ENCODE measurements around the gene ARL17A. TPM values are rescaled to one million over a fixed set of nuclear protein-coding genes. Genes with fewer than 3 reads are reported as not detected.
A peak's percentile ranks its signal among the peaks of the same experiment; 100 is the strongest.
"Not testable (repeated sequence)": the region's sequence is repeated elsewhere in the genome, so short reads cannot be mapped to it uniquely, and the experiment has no call there.

The ARL17A gene
- total RNA-seq = 11.0 TPM

GRCh38 chr17:46579083-46580075, at the start of gene ARL17A:
Gene ARL17A, minus strand, starts transcription at chr17:46579691. Its CDS starts 3,369 bp downstream, at chr17:46576322.
- peak; percentile 81 for DNase-seq (ENCODE audit: low spot score)
- ATAC-seq = peak; percentile 99
- intact Hi-C loops (cut with DNase I) = not testable (repeated sequence)

DNA sequence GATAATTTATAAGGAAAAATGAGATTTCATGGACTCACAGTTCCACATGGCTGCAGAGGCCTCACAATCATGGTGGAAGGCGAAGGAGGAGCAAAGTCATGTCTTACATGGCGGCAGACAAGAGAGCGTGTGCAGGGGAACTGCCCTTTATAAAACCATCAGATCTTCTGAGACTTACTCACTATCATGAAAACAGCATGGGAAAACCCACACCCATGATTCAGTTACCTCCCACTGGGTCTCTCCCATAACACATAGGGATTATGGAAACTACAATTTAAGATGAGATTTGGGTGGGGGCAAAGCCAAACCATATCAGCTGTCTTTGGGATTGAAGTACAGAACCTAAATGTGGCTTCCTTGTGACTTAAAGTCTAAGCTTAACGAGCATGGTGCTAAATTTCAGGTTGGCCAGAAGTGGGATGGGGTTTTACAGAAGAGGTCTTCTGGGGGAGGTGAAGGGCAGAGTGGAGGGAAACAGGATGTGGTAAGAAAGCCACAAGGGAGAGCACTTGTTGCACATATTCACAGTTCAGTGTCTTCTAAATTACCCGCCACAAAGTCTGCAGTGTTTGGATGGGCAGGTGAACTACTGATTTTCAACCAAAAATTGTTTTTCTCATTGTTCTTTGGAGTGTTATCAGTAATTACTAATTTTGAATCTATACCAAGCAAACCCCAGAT, 49.4 kb upstream of the ARL17A start:
- ATAC-seq; intact Hi-C loops (cut with DNase I); DNase-seq (ENCODE audit: low spot score): not testable (repeated sequence)

DNA sequence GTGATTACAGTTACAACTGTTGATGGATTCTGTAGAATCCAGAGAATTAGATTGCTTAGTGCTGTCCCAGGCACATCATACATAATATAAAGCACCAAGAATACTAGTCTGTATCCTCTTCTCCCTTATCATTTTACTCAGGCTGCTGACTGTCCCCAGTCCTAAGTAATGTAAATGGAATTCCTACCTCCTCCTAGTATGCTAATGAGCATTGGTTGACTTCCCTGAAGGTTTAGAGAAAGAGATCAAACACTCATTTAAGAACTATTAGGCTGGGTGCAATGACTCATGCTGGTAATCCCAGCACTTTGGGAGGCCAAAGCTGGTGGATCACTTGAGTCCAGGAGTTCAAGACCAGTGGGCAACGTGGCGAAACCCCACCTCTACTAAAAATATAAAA, 48.0 kb upstream of the ARL17A start:
- ATAC-seq; intact Hi-C loops (cut with DNase I); DNase-seq (ENCODE audit: low spot score): not testable (repeated sequence)

DNA sequence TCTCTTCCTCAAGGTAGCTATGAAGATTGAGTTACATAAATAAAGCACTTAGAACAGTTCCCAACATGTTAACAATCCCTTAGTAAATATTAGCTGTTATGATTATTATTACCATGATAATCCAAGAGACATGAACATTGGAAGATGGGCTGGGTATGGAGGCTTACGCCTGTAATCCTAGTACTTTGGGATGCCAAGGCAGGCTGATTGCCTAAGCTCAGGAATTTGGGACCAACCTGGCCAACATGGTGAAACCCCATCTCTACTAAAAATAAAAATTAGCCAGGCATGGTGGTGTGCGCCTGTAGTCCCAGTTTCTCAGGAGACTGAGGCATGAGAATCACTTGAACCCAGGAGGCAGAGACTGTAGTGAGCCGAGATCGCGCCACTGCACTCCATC, 45.2 kb upstream of the ARL17A start:
- DNase-seq (ENCODE audit: low spot score); intact Hi-C loops (cut with DNase I); ATAC-seq: not testable (repeated sequence)

GRCh38 chr17:46623790-46624189, 44.3 kb upstream of the ARL17A start:
- ATAC-seq; DNase-seq (ENCODE audit: low spot score); intact Hi-C loops (cut with DNase I): not testable (repeated sequence)

- ATAC-seq; intact Hi-C loops (cut with DNase I); DNase-seq (ENCODE audit: low spot score): not testable (repeated sequence)
These were observed 39.5 kb upstream of the ARL17A start for GRCh38 chr17:46618975-46619374.

- ATAC-seq; DNase-seq (ENCODE audit: low spot score); intact Hi-C loops (cut with DNase I): not testable (repeated sequence)
These were observed 37.6 kb upstream of the ARL17A start for GRCh38 chr17:46617121-46617520.

GRCh38 chr17:46613876-46614275, 34.4 kb upstream of the ARL17A start:
- ATAC-seq; DNase-seq (ENCODE audit: low spot score); intact Hi-C loops (cut with DNase I): not testable (repeated sequence)

DNA sequence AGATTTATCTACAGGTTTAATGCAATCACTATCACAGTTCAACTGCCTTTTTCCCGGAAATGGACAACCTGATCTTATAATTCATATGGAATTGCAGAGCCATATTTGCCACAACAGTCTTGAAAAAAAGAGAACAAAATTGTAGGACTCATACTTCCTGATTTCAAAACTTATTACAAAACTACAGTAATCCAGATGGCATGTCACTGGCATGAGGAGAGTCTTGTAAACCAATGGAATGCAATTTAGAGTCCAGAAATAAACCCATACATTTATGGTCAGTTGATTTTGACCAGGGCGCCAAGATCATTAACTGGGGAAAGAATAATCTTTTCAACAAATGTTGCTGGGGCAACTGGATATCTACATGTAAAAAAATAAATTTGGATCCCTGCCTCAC, 31.8 kb upstream of the ARL17A start:
- DNase-seq (ENCODE audit: low spot score); ATAC-seq; intact Hi-C loops (cut with DNase I): not testable (repeated sequence)

DNA sequence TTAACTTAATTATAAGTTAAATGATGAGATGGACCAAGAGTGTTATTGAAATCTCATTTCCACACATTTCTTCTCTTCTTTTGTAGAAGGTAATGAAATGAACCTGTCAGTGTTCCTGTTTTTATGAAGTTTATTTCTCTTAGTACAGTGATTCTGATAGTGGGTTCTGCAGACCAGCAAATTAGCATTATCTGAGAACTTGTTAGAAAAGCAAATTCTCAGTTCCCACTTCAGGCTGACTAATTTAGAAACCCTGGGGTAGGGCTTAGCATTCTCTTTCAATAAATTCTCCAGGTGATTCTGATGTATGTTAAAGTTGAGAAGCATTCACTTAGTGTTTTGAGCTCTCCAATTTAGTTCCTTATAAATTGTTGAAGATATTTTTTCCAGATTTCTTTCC, 23.6 kb upstream of the ARL17A start:
- intact Hi-C loops (cut with DNase I); DNase-seq (ENCODE audit: low spot score); ATAC-seq: not testable (repeated sequence)

GRCh38 chr17:46600767-46601166, 21.3 kb upstream of the ARL17A start:
- intact Hi-C loops (cut with DNase I); DNase-seq (ENCODE audit: low spot score); ATAC-seq: not testable (repeated sequence)

GRCh38 chr17:46598344-46598931, 18.9 kb upstream of the ARL17A start:
- intact Hi-C loops (cut with DNase I); DNase-seq (ENCODE audit: low spot score); ATAC-seq: not testable (repeated sequence)

- intact Hi-C loops (cut with DNase I); DNase-seq (ENCODE audit: low spot score): not testable (repeated sequence)
- ATAC-seq = peak; percentile 64
These were observed 11.8 kb upstream of the ARL17A start for GRCh38 chr17:46591332-46591731.

DNA sequence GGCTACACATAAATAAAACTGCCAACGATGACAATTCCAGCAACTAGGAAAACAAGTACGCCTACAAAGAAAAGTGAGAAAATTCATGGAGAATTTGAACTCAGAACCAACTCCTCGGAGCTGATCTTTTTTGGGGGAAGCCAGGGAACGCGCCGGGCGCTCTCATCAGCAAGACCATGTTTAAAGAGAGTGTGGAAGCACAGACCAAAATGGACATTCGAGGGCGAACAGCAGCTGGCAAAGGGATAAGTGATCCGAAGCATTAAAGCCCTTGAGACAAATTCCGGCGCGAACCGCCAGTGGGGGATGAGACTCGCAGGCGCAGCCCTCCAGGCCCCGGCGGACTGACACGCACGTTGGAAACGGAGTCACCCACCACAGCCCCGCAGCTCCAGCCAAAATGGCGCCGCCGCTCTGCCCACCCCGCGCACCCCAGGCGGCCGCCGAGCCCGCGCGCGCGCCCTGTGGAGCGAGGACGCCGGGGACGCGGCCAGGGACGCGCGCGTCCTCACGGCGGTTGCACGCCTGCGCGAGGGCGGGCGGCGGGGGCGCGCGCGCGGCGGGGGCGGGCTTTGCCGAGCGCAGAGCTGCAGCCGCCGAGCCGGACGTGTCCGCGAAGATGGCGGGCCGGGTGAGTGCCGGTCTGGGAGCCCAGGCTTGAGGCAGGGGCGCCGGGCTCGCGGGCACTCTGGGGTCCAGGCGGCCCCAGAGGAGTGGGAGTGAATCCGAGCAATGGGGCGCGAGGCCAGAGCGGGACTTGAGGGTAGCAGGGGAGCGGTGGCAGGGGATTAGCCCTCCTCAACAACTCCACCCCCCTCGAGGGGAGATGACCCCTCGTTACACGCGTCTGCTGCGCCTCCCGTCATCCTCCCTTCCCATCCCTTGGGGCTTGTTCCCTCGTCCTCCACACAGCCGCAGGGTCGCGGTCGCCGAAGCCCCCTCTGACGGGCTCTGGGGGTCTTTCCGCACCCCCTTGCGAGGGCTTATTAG, 11.0 kb upstream of the ARL17A start, which contains the start of gene NSF:
Gene NSF, plus strand, starts transcription at position 513 of the 990 bp plus-strand sequence. Its CDS starts 107 bp downstream, at position 620.
- ATAC-seq = peak; percentile 96
- DNase-seq (ENCODE audit: low spot score); intact Hi-C loops (cut with DNase I): not testable (repeated sequence)

- ATAC-seq; DNase-seq (ENCODE audit: low spot score); intact Hi-C loops (cut with DNase I): not testable (repeated sequence)
These were observed 6.0 kb upstream of the ARL17A start for GRCh38 chr17:46585444-46585843.

DNA sequence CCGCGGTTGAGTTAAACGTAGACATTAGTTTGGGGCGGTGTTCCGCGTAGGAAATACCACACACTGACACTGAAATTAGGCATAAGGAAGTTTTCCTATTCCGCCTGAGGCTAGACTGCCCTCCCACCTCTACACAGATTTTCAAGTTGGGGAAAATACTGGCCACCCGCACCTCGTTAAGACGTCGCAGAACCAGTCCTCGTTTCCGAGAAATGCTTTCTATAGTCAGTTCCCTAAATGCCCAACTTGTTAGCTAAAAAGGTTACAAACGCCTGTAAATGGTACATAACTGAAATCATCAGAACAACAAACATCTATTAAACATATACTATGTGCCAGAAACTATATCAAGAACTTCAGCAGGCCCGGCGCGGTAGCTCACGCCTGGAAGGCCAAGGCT, 591 bp upstream of the ARL17A start:
- intact Hi-C loops (cut with DNase I); DNase-seq (ENCODE audit: low spot score); ATAC-seq: not testable (repeated sequence)

DNA sequence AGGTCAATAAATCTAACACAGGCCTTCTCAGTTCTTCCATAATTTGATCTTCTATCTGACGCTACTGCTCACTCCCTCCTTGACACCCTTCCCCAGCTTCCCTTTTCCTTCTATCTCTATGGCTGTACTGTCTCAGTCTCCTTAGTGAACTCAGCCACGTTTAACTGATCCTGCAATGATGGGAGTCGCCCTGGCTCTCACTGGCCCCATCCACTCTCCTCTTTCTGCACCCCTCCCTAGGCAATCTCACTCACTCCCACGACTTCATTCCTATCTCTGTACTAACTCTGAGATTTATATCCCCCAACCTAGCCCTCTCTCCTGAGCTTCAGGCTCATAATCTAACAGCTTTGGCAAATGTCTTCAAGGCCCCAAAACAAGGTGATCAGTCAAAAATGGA, 7.7 kb downstream of the ARL17A start:
- ATAC-seq; DNase-seq (ENCODE audit: low spot score); intact Hi-C loops (cut with DNase I): not testable (repeated sequence)

- intact Hi-C loops (cut with DNase I) = not testable (repeated sequence)
These were observed 12.5 kb downstream of the ARL17A start for GRCh38 chr17:46566980-46567379.

More at GRCh38 chr17:46566980-46567379, 12.5 kb downstream of the ARL17A start:
- not testable (repeated sequence) for ATAC-seq; DNase-seq (ENCODE audit: low spot score)
